Activated naive CD4-positive, alpha-beta T cell treated with anti-CD3 and anti-CD28 coated beads, Interleukin-2, amount 50 U/mL, for 72 hours (primary cell): ENCODE data around the gene FMNL2. TPM values are rescaled to one million over a fixed set of nuclear protein-coding genes. Genes with fewer than 3 reads are reported as not detected.

Experiments used
- ATAC-seq, 2 donors: fragments of 150-1000 bp; cut with Tn5 transposase; 2 replicates each; pipeline ENCODE4 v1.10.0; 2021; ENCODE audit warnings: mild to moderate bottlenecking in 2 of 2, moderate library complexity in 2 of 2
- DNase-seq, 2 donors: peaks; one replicate each; pipeline ENCODE4 v3.0.0; 2021 to 2022; ENCODE audit warnings: low spot score in 2 of 2
- H3K27ac Mint-ChIP-seq, 2 donors: one replicate each; pipeline ENCODE4 v1.8.0; 2022; ENCODE audit warnings: mild to moderate bottlenecking in 2 of 2, mixed read lengths in 2 of 2
- H3K36me3 Mint-ChIP-seq, 2 donors: one replicate each; pipeline ENCODE4 v1.8.0; 2022; ENCODE audit warnings: mixed read lengths in 2 of 2
- H3K9me3 Mint-ChIP-seq, 2 donors: one replicate each; pipeline ENCODE4 v1.8.0; 2022; ENCODE audit warnings: mixed read lengths in 2 of 2
- total RNA-seq, 2 donors: library from RNA; stranded (reverse); gene quantifications; one replicate each; pipeline ENCODE4 v1.2.3, GENCODE V29; 2022

FMNL2 gene
- total RNA-seq, 2 donors from 2014 or later: 0.34 to 8.0 TPM

- Mint-ChIP-seq H3K27ac (no peak overlapping the region), H3K36me3 (no peaks in the 10 kb centered on the region), H3K9me3 (no peaks in the 10 kb centered on the region)
- ATAC-seq: no peak
- DNase-seq: no peak
Observed at GRCh38 chr2:152546230-152546837, 211.4 kb downstream of the FMNL2 start.

- no peak for DNase-seq
- no peak for ATAC-seq
- no peaks in the 10 kb centered on the region for H3K9me3 Mint-ChIP-seq
- H3K27ac Mint-ChIP-seq: no peak overlapping the region
- H3K36me3 Mint-ChIP-seq: no peaks in the 10 kb centered on the region
Observed at GRCh38 chr2:152548111-152548875, 213.3 kb downstream of the FMNL2 start.

DNA sequence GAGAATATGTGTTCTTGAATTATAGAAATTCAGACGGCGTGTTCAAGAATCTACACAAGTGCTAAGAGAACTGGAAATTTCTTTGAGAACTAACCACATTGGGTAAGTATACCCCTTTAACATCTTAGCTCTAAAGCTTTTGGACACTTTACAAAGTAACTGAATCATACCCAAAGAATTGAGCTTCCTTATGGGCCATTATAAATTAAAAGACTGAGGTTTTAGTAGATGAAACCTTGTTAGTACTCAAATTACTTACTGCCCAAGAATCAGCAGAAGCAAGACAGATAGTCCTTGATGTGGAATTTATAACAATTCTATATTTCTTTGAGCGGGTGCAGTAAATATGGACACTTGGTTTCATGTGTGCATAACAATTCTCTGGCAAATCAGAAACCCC, 214.0 kb downstream of the FMNL2 start:
- H3K9me3 Mint-ChIP-seq: no peaks in the 10 kb centered on the region
- ATAC-seq (no peak), DNase-seq (no peak)
- no peaks in the 10 kb centered on the region for H3K36me3 Mint-ChIP-seq
- no peak overlapping the region for H3K27ac Mint-ChIP-seq

DNA sequence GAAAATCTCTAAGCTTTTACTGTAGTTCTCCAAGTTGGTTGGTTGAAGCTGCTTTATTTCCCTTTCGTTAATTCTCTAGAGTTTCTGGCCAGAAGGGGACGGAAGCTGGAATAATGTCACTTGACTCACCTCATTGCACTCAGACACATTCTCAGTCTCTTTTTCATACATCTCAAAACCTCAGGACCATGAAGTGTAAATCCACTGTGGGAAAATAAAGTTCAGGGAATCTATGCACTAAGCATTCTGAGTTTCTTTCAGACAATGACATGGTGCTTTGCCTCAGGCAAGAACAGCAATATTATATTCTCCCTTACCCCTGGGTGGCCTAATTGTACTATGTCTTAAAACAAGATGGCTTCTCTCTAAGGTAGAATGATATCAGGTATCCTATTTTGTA, 214.4 kb downstream of the FMNL2 start:
- DNase-seq (no peak), ATAC-seq (no peak)
- Mint-ChIP-seq H3K9me3 (no peaks in the 10 kb centered on the region), H3K27ac (no peak overlapping the region), H3K36me3 (no peaks in the 10 kb centered on the region)

- no peaks in the 10 kb centered on the region for H3K36me3 Mint-ChIP-seq
- no peak for DNase-seq
- no peak overlapping the region for H3K27ac Mint-ChIP-seq
- ATAC-seq: no peak
- no peaks in the 10 kb centered on the region for H3K9me3 Mint-ChIP-seq
Observed at GRCh38 chr2:152550386-152550785, 215.4 kb downstream of the FMNL2 start.

DNA sequence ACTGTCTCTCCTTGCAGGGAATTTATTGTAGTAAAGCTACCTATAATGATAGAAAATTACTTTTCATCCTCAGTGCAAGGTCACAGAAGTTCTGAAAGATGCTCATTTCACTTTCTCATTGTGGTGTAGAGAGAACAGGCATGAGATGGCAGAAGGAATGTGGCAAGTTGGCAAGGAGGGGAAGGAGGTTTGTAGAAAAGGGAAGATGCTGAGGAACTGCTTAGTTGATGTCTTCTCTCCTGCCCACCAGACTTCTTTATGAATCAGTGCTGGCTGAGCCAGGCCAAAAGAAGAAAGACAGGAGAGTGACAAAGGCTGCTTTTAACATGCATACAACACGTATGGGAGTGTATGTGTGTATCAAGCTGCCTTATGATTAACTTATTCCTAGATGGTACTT, 217.9 kb downstream of the FMNL2 start:
- ATAC-seq: no peak
- no peak overlapping the region for H3K27ac Mint-ChIP-seq
- DNase-seq: no peak

DNA sequence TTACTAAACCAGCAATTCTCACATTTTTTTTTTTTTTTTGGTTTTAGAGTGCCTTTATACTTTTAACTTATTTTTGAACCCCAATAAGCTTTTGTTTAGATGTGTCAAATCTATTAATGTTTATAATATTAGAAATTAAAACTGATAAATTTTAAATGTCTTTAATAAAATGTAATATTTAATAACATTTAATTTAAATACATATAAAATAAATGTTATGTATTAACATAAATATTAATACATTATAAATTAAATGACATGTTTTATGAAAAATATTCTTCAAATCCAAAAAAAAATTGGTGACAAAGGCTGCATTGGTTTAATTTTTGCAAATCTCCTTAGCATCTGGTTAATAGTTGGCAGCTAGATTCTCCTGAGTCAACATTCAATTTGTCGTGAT, 218.5 kb downstream of the FMNL2 start:
- H3K27ac Mint-ChIP-seq: no peak overlapping the region
- no peak for DNase-seq

More for the DNA sequence above, 217.9 kb downstream of the FMNL2 start:
- H3K9me3 Mint-ChIP-seq: no peaks in the 10 kb centered on the region
- H3K36me3 Mint-ChIP-seq: no peaks in the 10 kb centered on the region

GRCh38 chr2:152555048-152555447, 220.1 kb downstream of the FMNL2 start:
- no peak overlapping the region for H3K27ac Mint-ChIP-seq
- no peaks in the 10 kb centered on the region for H3K36me3 Mint-ChIP-seq
- ATAC-seq: no peak
- no peaks in the 10 kb centered on the region for H3K9me3 Mint-ChIP-seq
- no peak for DNase-seq

More for the DNA sequence above, 218.5 kb downstream of the FMNL2 start:
- Mint-ChIP-seq H3K36me3 (no peaks in the 10 kb centered on the region), H3K9me3 (no peaks in the 10 kb centered on the region)
- no peak for ATAC-seq

DNA sequence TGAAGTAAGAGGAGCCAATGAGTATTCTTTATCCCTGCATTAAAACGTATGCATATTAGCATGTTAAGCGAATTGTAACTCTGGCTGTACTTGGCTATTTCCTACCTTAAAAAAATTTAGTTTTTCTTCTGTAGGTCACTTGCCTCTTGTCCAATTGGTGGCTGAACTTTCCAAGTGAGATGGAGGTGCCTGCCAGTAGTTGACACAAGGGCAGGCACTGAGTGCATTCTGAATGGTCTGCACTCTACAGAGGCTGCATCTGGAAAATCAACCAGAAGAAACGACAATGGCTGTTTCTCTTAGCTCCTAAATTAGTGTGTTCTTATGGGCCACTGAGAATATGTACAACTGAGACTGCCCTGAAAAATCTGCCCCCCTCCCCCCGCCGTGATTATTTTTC, 221.5 kb downstream of the FMNL2 start:
- Mint-ChIP-seq H3K27ac (no peak overlapping the region), H3K36me3 (no peaks in the 10 kb centered on the region), H3K9me3 (no peaks in the 10 kb centered on the region)
- DNase-seq: no peak
- ATAC-seq: no peak

- no peaks in the 10 kb centered on the region for H3K9me3 Mint-ChIP-seq
- no peak overlapping the region for H3K27ac Mint-ChIP-seq
- no peaks in the 10 kb centered on the region for H3K36me3 Mint-ChIP-seq
- DNase-seq (no peak), ATAC-seq (no peak)
Observed at GRCh38 chr2:152557273-152557888, 222.4 kb downstream of the FMNL2 start.

DNA sequence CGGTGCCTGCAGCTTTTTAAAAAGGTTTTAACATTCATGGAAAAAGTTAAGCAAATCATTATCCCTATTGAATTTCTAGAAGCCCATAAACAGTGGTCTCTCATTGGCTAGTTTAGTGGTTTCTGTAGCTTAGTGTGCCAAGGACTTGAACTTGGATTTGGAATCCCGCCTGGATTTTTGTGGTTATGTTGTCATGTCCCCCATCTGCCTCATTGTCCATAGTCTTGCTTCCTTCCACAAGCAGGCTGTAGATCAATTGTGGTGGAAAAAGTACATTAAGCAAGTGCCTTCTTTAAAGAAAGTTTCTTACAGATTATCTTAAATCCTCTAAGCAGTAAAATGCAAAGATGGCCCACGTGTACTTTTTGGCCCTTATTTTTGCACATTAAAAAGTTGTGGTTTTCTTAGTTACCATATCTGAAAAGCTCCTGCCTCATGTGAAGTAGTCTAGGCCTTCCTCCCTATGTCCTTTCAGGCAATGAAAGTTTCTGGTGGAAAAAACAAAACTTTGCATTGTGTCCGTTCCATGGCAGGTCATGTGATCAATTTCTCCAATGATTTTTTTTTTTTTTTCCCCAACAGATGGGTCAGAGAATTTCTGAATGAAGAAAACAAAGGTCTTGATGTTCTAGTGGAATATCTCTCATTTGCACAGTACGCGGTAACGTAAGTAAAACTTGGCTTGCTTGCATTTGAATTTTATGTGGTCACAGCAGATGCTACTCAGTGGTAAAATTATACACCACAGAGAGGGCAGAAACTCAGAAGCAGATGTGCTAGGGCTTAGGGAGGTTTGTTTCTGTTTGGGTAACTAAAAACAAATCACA, 223.4 kb downstream of the FMNL2 start:
- no peaks in the 10 kb centered on the region for H3K9me3 Mint-ChIP-seq
- H3K27ac Mint-ChIP-seq: no peak overlapping the region
- no peak for ATAC-seq
- no peaks in the 10 kb centered on the region for H3K36me3 Mint-ChIP-seq
- no peak for DNase-seq

- ATAC-seq: no peak
- no peaks in the 10 kb centered on the region for H3K9me3 Mint-ChIP-seq
Observed at GRCh38 chr2:152559008-152559407, 224.0 kb downstream of the FMNL2 start.

DNA sequence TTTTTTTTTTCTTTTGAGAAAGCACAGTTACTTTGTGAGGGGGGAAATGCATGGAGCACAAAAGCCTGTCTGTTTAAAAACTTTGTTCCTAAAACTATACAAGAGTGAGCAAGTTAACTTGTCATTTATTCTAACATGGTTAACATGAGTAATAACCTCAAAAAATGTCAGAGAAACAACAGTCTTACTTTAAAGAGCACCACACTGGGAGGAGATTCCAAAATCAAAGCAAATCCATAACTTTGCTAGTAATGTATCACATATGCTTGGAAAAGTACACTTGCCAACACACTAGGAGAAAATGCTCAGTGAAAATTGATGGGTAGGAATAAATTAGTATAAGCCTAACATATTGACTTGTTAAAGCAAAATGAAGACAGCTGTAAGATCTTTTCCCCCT, 225.2 kb downstream of the FMNL2 start:
- no peak for ATAC-seq
- Mint-ChIP-seq H3K9me3 (no peaks in the 10 kb centered on the region), H3K36me3 (no peaks in the 10 kb centered on the region), H3K27ac (no peak overlapping the region)
- no peak for DNase-seq

More at GRCh38 chr2:152559008-152559407, 224.0 kb downstream of the FMNL2 start:
- Mint-ChIP-seq H3K27ac (no peak overlapping the region), H3K36me3 (no peaks in the 10 kb centered on the region)
- DNase-seq: no peak

GRCh38 chr2:152560873-152561595, 226.1 kb downstream of the FMNL2 start:
- ATAC-seq (no peak), DNase-seq (no peak)
- Mint-ChIP-seq H3K9me3 (no peaks in the 10 kb centered on the region), H3K36me3 (no peaks in the 10 kb centered on the region), H3K27ac (no peak overlapping the region)

DNA sequence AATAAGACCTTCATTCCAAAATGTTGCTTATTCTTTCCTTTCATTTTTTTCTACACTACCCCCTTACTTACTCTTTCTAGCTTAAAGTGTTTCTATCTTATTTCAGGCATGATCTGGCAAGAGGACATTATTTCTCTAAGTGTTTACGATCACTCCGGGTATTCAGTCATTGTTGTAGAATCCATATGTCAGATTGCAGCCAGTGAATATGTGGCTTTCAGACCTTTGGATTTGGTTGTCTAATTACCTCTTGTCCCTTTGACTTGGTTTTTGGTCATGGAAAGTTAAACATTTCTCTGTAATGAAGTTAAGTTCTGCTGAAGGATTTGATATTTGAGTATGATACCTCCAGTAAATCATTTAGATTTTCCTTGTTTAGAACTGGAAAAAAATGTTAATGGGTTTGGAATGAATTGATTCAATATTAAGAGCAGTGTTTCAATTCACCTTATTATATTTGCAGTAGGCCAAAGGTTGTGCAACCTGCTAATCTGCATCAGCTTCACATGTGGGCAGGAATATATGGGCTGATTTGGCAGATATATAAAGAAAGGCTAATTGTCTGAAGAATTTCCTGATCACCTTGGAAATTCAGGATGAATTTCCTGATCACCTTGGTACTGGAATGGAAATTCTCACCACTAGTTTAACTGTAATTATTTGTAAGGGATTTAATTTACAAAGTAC, 227.4 kb downstream of the FMNL2 start:
- Mint-ChIP-seq H3K36me3 (no peaks in the 10 kb centered on the region), H3K9me3 (no peaks in the 10 kb centered on the region), H3K27ac (no peak overlapping the region)
- DNase-seq (no peak), ATAC-seq (no peak)

- no peak overlapping the region for H3K27ac Mint-ChIP-seq
- DNase-seq: no peak
- ATAC-seq: no peak
- H3K36me3 Mint-ChIP-seq: no peaks in the 10 kb centered on the region
- H3K9me3 Mint-ChIP-seq: no peaks in the 10 kb centered on the region
Observed at GRCh38 chr2:152563764-152564163, 228.8 kb downstream of the FMNL2 start.
